Osteoblast (primary cell): ENCODE data around the gene MEX3C. TPM values are rescaled to one million over a fixed set of nuclear protein-coding genes. Genes with fewer than 3 reads are reported as not detected.

Experiments
- DNase-seq: peaks from one replicate; pipeline ENCODE4 v3.0.0; 2011; ENCODE audit warnings: low spot score, mixed read lengths; ENCODE audit not compliant: insufficient read length; ENCODE audit errors: missing footprints
- H2AFZ ChIP-seq: 2 replicates; pipeline ENCODE4 v1.6.0; 2011; ENCODE audit warnings: mild to moderate bottlenecking, low read length
- H3K27ac ChIP-seq: 2 replicates; pipeline ENCODE4 v1.5.1; 2011; ENCODE audit warnings: mild to moderate bottlenecking, low read depth, low read length, moderate library complexity
- H3K27me3 ChIP-seq: 2 replicates; pipeline ENCODE4 v1.6.0; 2012; ENCODE audit warnings: mild to moderate bottlenecking, control low read depth, inconsistent platforms, low read length, moderate library complexity; ENCODE audit not compliant: insufficient read depth
- H3K36me3 ChIP-seq: 2 replicates; pipeline ENCODE4 v1.5.1; 2011; ENCODE audit warnings: mild to moderate bottlenecking, low read length, control low read depth, moderate library complexity; ENCODE audit not compliant: insufficient read depth
- H3K4me1 ChIP-seq: 2 replicates; pipeline ENCODE4 v1.5.1; 2011; ENCODE audit warnings: mild to moderate bottlenecking, low read length, control low read depth, moderate library complexity; ENCODE audit not compliant: insufficient read depth
- H3K4me2 ChIP-seq: 2 replicates; pipeline ENCODE4 v1.6.0; 2011; ENCODE audit warnings: mild to moderate bottlenecking, low read length; ENCODE audit not compliant: insufficient read depth
- H3K4me3 ChIP-seq: fragments of 200-600 bp; sonication (generic); 3 replicates; pipeline ENCODE4 v1.5.1; 2012; ENCODE audit warnings: mild to moderate bottlenecking, low read length, inconsistent platforms; ENCODE audit not compliant: insufficient read depth
- H3K79me2 ChIP-seq: 2 replicates; pipeline ENCODE4 v1.6.0; 2012; ENCODE audit warnings: mild to moderate bottlenecking, low read length, control low read depth, inconsistent platforms; ENCODE audit not compliant: insufficient read depth
- H3K9me3 ChIP-seq: 2 replicates; pipeline ENCODE4 v1.5.1; 2011; ENCODE audit warnings: low read depth, low read length, control low read depth
- H4K20me1 ChIP-seq: 2 replicates; pipeline ENCODE4 v1.6.0; 2012; ENCODE audit warnings: mild to moderate bottlenecking, low read length, control low read depth; ENCODE audit not compliant: insufficient read depth
- CTCF ChIP-seq: IDR thresholded peaks from 2 replicates; pipeline ENCODE4 v1.5.1; 2011; ENCODE audit warnings: mild to moderate bottlenecking, low read depth, low read length, moderate library complexity; ENCODE audit errors: extremely low read depth
- total RNA-seq: library from RNA; depleted of rRNA; stranded (reverse); fragments of >200 nt; gene quantifications from 2 replicates; pipeline ENCODE4 v1.2.3, GENCODE V29; 2012

The MEX3C gene
- total RNA-seq, 1 donor: 41.6 TPM

- H3K27me3 ChIP-seq: no peaks in the 10 kb centered on the region
- no peaks in the 10 kb centered on the region for H3K79me2 ChIP-seq
- TF ChIP-seq CTCF: no peak
- no peaks in the 10 kb centered on the region for H3K36me3 ChIP-seq
- no peak overlapping the region for H3K4me3 ChIP-seq
- peaks cover 13% of the 10 kb centered on the region for H3K4me1 ChIP-seq
- no peaks in the 10 kb centered on the region for H4K20me1 ChIP-seq
- no peak overlapping the region for H3K27ac ChIP-seq
- no peak for DNase-seq
- no peak overlapping the region for H2AFZ ChIP-seq
- H3K4me2 ChIP-seq: no peak overlapping the region
- no peaks in the 10 kb centered on the region for H3K9me3 ChIP-seq
Measured at GRCh38 chr18:51138936-51139335, 58.5 kb downstream of the MEX3C start.

GRCh38 chr18:51137891-51138290, 59.6 kb downstream of the MEX3C start:
- peaks cover 19% of the 10 kb centered on the region for H3K4me1 ChIP-seq
- no peak for DNase-seq
- H4K20me1 ChIP-seq: no peaks in the 10 kb centered on the region
- H2AFZ ChIP-seq: no peak overlapping the region
- H3K27me3 ChIP-seq: no peaks in the 10 kb centered on the region
- no peak for TF ChIP-seq CTCF
- H3K9me3 ChIP-seq: no peaks in the 10 kb centered on the region
- no peak overlapping the region for H3K4me2 ChIP-seq
- H3K4me3 ChIP-seq: no peak overlapping the region
- H3K79me2 ChIP-seq: no peaks in the 10 kb centered on the region
- no peaks in the 10 kb centered on the region for H3K36me3 ChIP-seq
- no peak overlapping the region for H3K27ac ChIP-seq

GRCh38 chr18:51137026-51137729, 60.3 kb downstream of the MEX3C start:
- no peak overlapping the region for H3K4me2 ChIP-seq
- H3K27me3 ChIP-seq: no peaks in the 10 kb centered on the region
- no peak for TF ChIP-seq CTCF
- H3K27ac ChIP-seq: no peak overlapping the region
- peaks cover 19% of the 10 kb centered on the region for H3K4me1 ChIP-seq
- no peaks in the 10 kb centered on the region for H3K79me2 ChIP-seq
- no peak overlapping the region for H3K4me3 ChIP-seq
- H2AFZ ChIP-seq: no peak overlapping the region
- DNase-seq: no peak
- H3K9me3 ChIP-seq: no peaks in the 10 kb centered on the region
- H4K20me1 ChIP-seq: no peaks in the 10 kb centered on the region
- H3K36me3 ChIP-seq: no peaks in the 10 kb centered on the region

- Histone ChIP-seq H3K36me3 (no peaks in the 10 kb centered on the region), H3K4me2 (peak overlapping the region; percentile 76), H3K27ac (no peak overlapping the region), H2AFZ (no peak overlapping the region), H3K9me3 (no peaks in the 10 kb centered on the region), H3K79me2 (no peaks in the 10 kb centered on the region), H3K27me3 (no peaks in the 10 kb centered on the region), H4K20me1 (no peaks in the 10 kb centered on the region), H3K4me1 (peaks cover 19% of the 10 kb centered on the region), H3K4me3 (no peak overlapping the region)
- no peak for DNase-seq
- peak; percentile 21 for TF ChIP-seq CTCF
Measured at GRCh38 chr18:51135795-51136194, 61.7 kb downstream of the MEX3C start.
